Endothelial cell (in vitro differentiated cells): ENCODE results near the gene LMAN1. TPM values are rescaled to one million over a fixed set of nuclear protein-coding genes. Genes with fewer than 3 reads are reported as not detected.

Experiments
- DNase-seq: peaks from one replicate; pipeline ENCODE4 v3.0.0; 2021; ENCODE audit warnings: low spot score
- H3K27ac Mint-ChIP-seq: one replicate; pipeline ENCODE4 v1.8.0; 2021; ENCODE audit warnings: mixed read lengths, inconsistent platforms; ENCODE audit not compliant: unreplicated experiment
- H3K27me3 Mint-ChIP-seq: one replicate; pipeline ENCODE4 v1.8.0; 2021; ENCODE audit warnings: mild to moderate bottlenecking, moderate library complexity, mixed read lengths, inconsistent platforms; ENCODE audit not compliant: unreplicated experiment
- H3K36me3 Mint-ChIP-seq: one replicate; pipeline ENCODE4 v1.8.0; 2021; ENCODE audit warnings: mild to moderate bottlenecking, low read depth, mixed read lengths, inconsistent platforms; ENCODE audit not compliant: unreplicated experiment
- H3K4me1 Mint-ChIP-seq: one replicate; pipeline ENCODE4 v1.8.0; 2021; ENCODE audit warnings: mild to moderate bottlenecking, mixed read lengths, inconsistent platforms; ENCODE audit not compliant: unreplicated experiment
- H3K4me3 Mint-ChIP-seq: one replicate; pipeline ENCODE4 v1.8.0; 2021; ENCODE audit warnings: mild to moderate bottlenecking, mixed read lengths, inconsistent platforms; ENCODE audit not compliant: unreplicated experiment
- H3K9me3 Mint-ChIP-seq: one replicate; pipeline ENCODE4 v1.8.0; 2021; ENCODE audit warnings: mixed read lengths, inconsistent platforms; ENCODE audit not compliant: unreplicated experiment
- CTCF ChIP-seq: fragments of 200-600 bp; sonication (generic); IDR thresholded peaks from one replicate; pipeline ENCODE4 v1.5.0; 2021; ENCODE audit warnings: antibody characterized with exemption; ENCODE audit not compliant: unreplicated experiment
- total RNA-seq: library from RNA; stranded (reverse); fragmentation: NEBNext Ultra II Directional; extraction: Animal tissue kit (Norgen Biotek cat#: 25700); gene quantifications from one replicate; pipeline ENCODE4 v1.2.1, GENCODE V29; 2021; ENCODE audit not compliant: unreplicated experiment

LMAN1 gene
- total RNA-seq, 1 donor from 2014 or later: 38.5 TPM

GRCh38 chr18:59377613-59378337 lies 18.7 kb upstream of the LMAN1 start:
- DNase-seq: no peak
- H3K9me3 Mint-ChIP-seq: no peaks in the 10 kb centered on the region
- H3K27ac Mint-ChIP-seq: no peak overlapping the region
- no peaks in the 10 kb centered on the region for H3K4me1 Mint-ChIP-seq
- no peaks in the 10 kb centered on the region for H3K36me3 Mint-ChIP-seq
- TF ChIP-seq CTCF: no peak
- no peaks in the 10 kb centered on the region for H3K27me3 Mint-ChIP-seq
- H3K4me3 Mint-ChIP-seq: no peak overlapping the region

DNA sequence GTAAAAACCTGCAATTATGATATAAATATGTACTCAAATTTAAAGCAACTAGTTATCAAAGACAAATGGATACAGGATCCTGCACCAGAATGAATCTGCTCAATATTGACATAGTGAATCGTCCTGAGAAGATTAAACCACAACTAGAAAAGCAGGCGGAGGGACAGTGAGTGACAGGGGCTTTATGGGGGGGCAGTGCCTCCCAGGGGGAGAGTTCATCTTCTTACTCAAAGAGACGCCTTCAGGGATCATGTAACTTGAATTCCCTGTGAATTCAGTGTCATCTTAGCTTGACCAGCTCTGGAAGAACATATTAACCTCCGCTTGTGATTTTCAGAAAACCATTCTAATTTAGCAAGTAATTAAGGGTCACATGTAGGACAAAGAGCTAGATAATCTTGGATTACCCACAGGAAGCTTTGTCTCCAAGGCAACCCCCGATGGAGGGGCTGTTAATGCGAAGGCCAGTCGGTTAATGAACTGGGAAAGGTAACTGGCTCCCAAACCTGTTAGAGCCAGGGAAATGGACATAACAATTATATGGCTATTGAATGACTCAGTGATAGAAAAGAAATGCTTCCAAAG lies 17.4 kb upstream of the LMAN1 start:
- Mint-ChIP-seq H3K4me1 (no peaks in the 10 kb centered on the region), H3K9me3 (no peaks in the 10 kb centered on the region), H3K27ac (no peak overlapping the region), H3K4me3 (no peak overlapping the region), H3K36me3 (no peaks in the 10 kb centered on the region), H3K27me3 (no peaks in the 10 kb centered on the region)
- DNase-seq: no peak
- no peak for TF ChIP-seq CTCF

GRCh38 chr18:59374128-59374527 lies 15.1 kb upstream of the LMAN1 start:
- H3K9me3 Mint-ChIP-seq: no peaks in the 10 kb centered on the region
- H3K27ac Mint-ChIP-seq: no peak overlapping the region
- H3K4me3 Mint-ChIP-seq: no peak overlapping the region

DNA sequence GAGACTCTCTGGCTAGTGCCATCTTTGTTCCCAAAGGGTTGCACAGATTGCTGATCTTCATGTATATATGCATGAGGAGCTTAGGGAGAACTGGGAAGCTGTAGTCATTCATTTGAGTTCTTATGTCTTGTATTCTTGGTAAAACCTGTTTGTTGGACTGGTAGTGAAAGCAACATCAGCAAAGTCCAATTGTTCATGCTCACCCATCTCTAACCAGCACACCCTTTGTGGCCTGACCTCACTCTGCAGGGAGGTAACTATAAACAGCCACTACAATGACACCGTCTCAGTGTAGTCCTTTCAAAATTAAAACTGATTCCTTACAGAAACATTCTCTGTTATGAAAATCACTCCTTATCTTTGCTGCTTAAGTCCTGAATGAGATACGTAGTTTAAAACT lies 13.9 kb upstream of the LMAN1 start:
- no peaks in the 10 kb centered on the region for H3K27me3 Mint-ChIP-seq
- H3K4me3 Mint-ChIP-seq: no peak overlapping the region
- no peak overlapping the region for H3K27ac Mint-ChIP-seq
- no peaks in the 10 kb centered on the region for H3K9me3 Mint-ChIP-seq
- TF ChIP-seq CTCF: no peak
- DNase-seq: no peak
- no peaks in the 10 kb centered on the region for H3K36me3 Mint-ChIP-seq
- no peaks in the 10 kb centered on the region for H3K4me1 Mint-ChIP-seq

More at GRCh38 chr18:59374128-59374527, 15.1 kb upstream of the LMAN1 start:
- Mint-ChIP-seq H3K36me3 (no peaks in the 10 kb centered on the region), H3K27me3 (no peaks in the 10 kb centered on the region), H3K4me1 (no peaks in the 10 kb centered on the region)
- no peak for TF ChIP-seq CTCF
- DNase-seq: no peak

GRCh38 chr18:59360381-59360780 lies 1.3 kb upstream of the LMAN1 start:
- H3K27me3 Mint-ChIP-seq: peaks cover 1% of the 10 kb centered on the region
- no peak overlapping the region for H3K27ac Mint-ChIP-seq
- peaks cover 5% of the 10 kb centered on the region for H3K4me1 Mint-ChIP-seq
- no peak for TF ChIP-seq CTCF
- no peaks in the 10 kb centered on the region for H3K36me3 Mint-ChIP-seq
- no peak overlapping the region for H3K4me3 Mint-ChIP-seq
- DNase-seq: no peak
- no peaks in the 10 kb centered on the region for H3K9me3 Mint-ChIP-seq
